H9 (cell line): ENCODE data around the gene HGF. TPM values are rescaled to one million over a fixed set of nuclear protein-coding genes. Genes with fewer than 3 reads are reported as not detected.

ENCODE experiments used
- DNase-seq: peaks from one replicate; pipeline ENCODE4 v3.0.0-alpha.2; 2017
- H2AFZ ChIP-seq: one replicate; pipeline ENCODE4 v1.6.1; 2013; ENCODE audit warnings: mild to moderate bottlenecking, low read length, control low read depth, moderate library complexity
- H2AK5ac ChIP-seq: 2 replicates; pipeline ENCODE4 v1.6.1; 2013; ENCODE audit warnings: low read length, control low read depth, mixed read lengths; ENCODE audit not compliant: insufficient read length
- H2BK120ac ChIP-seq: one replicate; pipeline ENCODE4 v1.6.1; 2013; ENCODE audit warnings: low read depth, mild to moderate bottlenecking, low read length, control low read depth, inconsistent platforms; ENCODE audit not compliant: poor library complexity, severe bottlenecking
- H2BK12ac ChIP-seq: 2 replicates; pipeline ENCODE4 v1.6.1; 2013; ENCODE audit warnings: low read length, control low read depth, mixed read lengths, low read depth; ENCODE audit not compliant: insufficient read length
- H2BK15ac ChIP-seq: 2 replicates; pipeline ENCODE4 v1.6.1; 2013; ENCODE audit warnings: low read depth, low read length, control low read depth
- H2BK20ac ChIP-seq: one replicate; pipeline ENCODE4 v1.6.1; 2013; ENCODE audit warnings: low read depth, mild to moderate bottlenecking, low read length, control low read depth, inconsistent platforms; ENCODE audit not compliant: poor library complexity, severe bottlenecking
- H2BK5ac ChIP-seq: 2 replicates; pipeline ENCODE4 v1.6.1; 2013; ENCODE audit warnings: low read length, control low read depth, mixed read lengths; ENCODE audit not compliant: insufficient read length
- H3K14ac ChIP-seq: 2 replicates; pipeline ENCODE4 v1.6.1; 2013; ENCODE audit warnings: low read length, control low read depth; ENCODE audit not compliant: insufficient read depth
- H3K18ac ChIP-seq: 2 replicates; pipeline ENCODE4 v1.6.1; 2013; ENCODE audit warnings: low read depth, mild to moderate bottlenecking, mixed read lengths, low read length, control low read depth; ENCODE audit not compliant: insufficient read length
- H3K23ac ChIP-seq: 2 replicates; pipeline ENCODE4 v1.6.1; 2013; ENCODE audit warnings: low read length, control low read depth, mixed read lengths, low read depth; ENCODE audit not compliant: insufficient read length
- H3K23me2 ChIP-seq: 2 replicates; pipeline ENCODE4 v1.6.1; 2013; ENCODE audit warnings: low read depth, mild to moderate bottlenecking, mixed read lengths, low read length, control low read depth; ENCODE audit not compliant: insufficient read length, poor library complexity, severe bottlenecking
- H3K27ac ChIP-seq: 2 replicates; pipeline ENCODE4 v1.5.1; 2013; ENCODE audit warnings: low read length, control low read depth, mixed read lengths, low read depth; ENCODE audit not compliant: insufficient read length
- H3K27me3 ChIP-seq: 2 replicates; pipeline ENCODE4 v1.6.1; 2013; ENCODE audit warnings: low read length, control low read depth, inconsistent platforms; ENCODE audit not compliant: insufficient read depth
- H3K4ac ChIP-seq: 2 replicates; pipeline ENCODE4 v1.6.1; 2013; ENCODE audit warnings: low read depth, mild to moderate bottlenecking, control low read depth, inconsistent platforms, low read length, moderate library complexity
- H3K4me1 ChIP-seq: 2 replicates; pipeline ENCODE4 v1.6.1; 2013; ENCODE audit warnings: low read length, control low read depth, inconsistent platforms; ENCODE audit not compliant: insufficient read depth
- H3K4me2 ChIP-seq: 2 replicates; pipeline ENCODE4 v1.6.1; 2013; ENCODE audit warnings: low read length, control low read depth, mixed read lengths; ENCODE audit not compliant: insufficient read length, insufficient read depth
- H3K56ac ChIP-seq: 2 replicates; pipeline ENCODE4 v1.6.1; 2013; ENCODE audit warnings: low read depth, mild to moderate bottlenecking, mixed read lengths, low read length, control low read depth; ENCODE audit not compliant: insufficient read length
- H3K79me1 ChIP-seq: 2 replicates; pipeline ENCODE4 v1.6.1; 2013; ENCODE audit warnings: low read depth, mild to moderate bottlenecking, moderate library complexity, low read length, control low read depth, inconsistent platforms; ENCODE audit not compliant: insufficient read depth, poor library complexity, severe bottlenecking
- H3K79me2 ChIP-seq: 2 replicates; pipeline ENCODE4 v1.6.1; 2013; ENCODE audit warnings: low read length, control low read depth, inconsistent platforms; ENCODE audit not compliant: insufficient read depth
- H3K9ac ChIP-seq: 2 replicates; pipeline ENCODE4 v1.6.1; 2013; ENCODE audit warnings: low read length, control low read depth, mixed read lengths; ENCODE audit not compliant: insufficient read length; ENCODE audit errors: extremely low read depth
- H3K9me3 ChIP-seq: one replicate; pipeline ENCODE4 v1.6.1; 2013; ENCODE audit warnings: low read depth, low read length, inconsistent platforms; ENCODE audit not compliant: control insufficient read depth
- H3T11ph ChIP-seq: one replicate; pipeline ENCODE4 v1.6.1; 2013; ENCODE audit warnings: mild to moderate bottlenecking, low read length, control low read depth, inconsistent platforms
- H4K20me1 ChIP-seq: one replicate; pipeline ENCODE4 v1.6.1; 2013; ENCODE audit not compliant: control insufficient read depth, insufficient read length, insufficient read depth
- H4K5ac ChIP-seq: 2 replicates; pipeline ENCODE4 v1.6.1; 2013; ENCODE audit warnings: low read depth, mild to moderate bottlenecking, mixed read lengths, low read length, control low read depth; ENCODE audit not compliant: insufficient read length
- H4K8ac ChIP-seq: replicated peaks from 2 replicates; pipeline ENCODE4 v1.6.1; 2013; ENCODE audit warnings: low read length, control low read depth, mixed read lengths, low read depth; ENCODE audit not compliant: insufficient read length
- H4K91ac ChIP-seq: 2 replicates; pipeline ENCODE4 v1.6.1; 2013; ENCODE audit warnings: low read depth, mild to moderate bottlenecking, moderate library complexity, mixed read lengths, low read length, control low read depth; ENCODE audit not compliant: insufficient read length
- H3K27ac Mint-ChIP-seq, 3 experiments: 2 replicates in 2 of 3; 3 replicates in 1 of 3; pipeline ENCODE4 v1.8.0; 2020 to 2021; ENCODE audit warnings: mixed read lengths in 3 of 3, mild to moderate bottlenecking in 1 of 3, moderate library complexity in 1 of 3
- H3K27me3 Mint-ChIP-seq: 2 replicates; pipeline ENCODE4 v1.8.0; 2021; ENCODE audit warnings: low read depth, mild to moderate bottlenecking, moderate library complexity, mixed read lengths
- H3K36me3 Mint-ChIP-seq, 3 experiments: 2 replicates in 2 of 3; 3 replicates in 1 of 3; pipeline ENCODE4 v1.8.0; 2020 to 2021; ENCODE audit warnings: low read depth in 3 of 3, mixed read lengths in 3 of 3; ENCODE audit not compliant: insufficient read depth in 1 of 3
- H3K4me1 Mint-ChIP-seq, 2 experiments: 2 replicates each; pipeline ENCODE4 v1.8.0; 2020; ENCODE audit warnings: mixed read lengths in 2 of 2
- H3K4me3 Mint-ChIP-seq, 2 experiments: 2 replicates in 1 of 2; 3 replicates in 1 of 2; pipeline ENCODE4 v1.8.0; 2020 to 2021; ENCODE audit warnings: mild to moderate bottlenecking in 2 of 2, mixed read lengths in 2 of 2, moderate library complexity in 1 of 2
- H3K9me3 Mint-ChIP-seq, 2 experiments: 2 replicates in 1 of 2; 3 replicates in 1 of 2; pipeline ENCODE4 v1.8.0; 2020; ENCODE audit warnings: mild to moderate bottlenecking in 2 of 2, mixed read lengths in 2 of 2, moderate library complexity in 1 of 2
- WGBS: extraction: QIAGEN DNeasy Blood & Tissue Kit; methylation state at CpG from one replicate; pipeline ENCODE4 v1.1.7; 2013; ENCODE audit warnings: missing lambda C conversion rate, low lambda C conversion rate, mixed read lengths; ENCODE audit not compliant: insufficient read length; ENCODE audit errors: extremely low coverage; 5-methylcytosine and 5-hydroxymethylcytosine counted together
- total RNA-seq: library from RNA; stranded (reverse); gene quantifications from 2 replicates; pipeline ENCODE4 v1.2.1, GENCODE V29; 2021
- TF ChIP-seq, protein P1 (sequence below): fragments of 200-600 bp; sonication (generic); conservative IDR thresholded peaks from 3 replicates; pipeline ENCODE4 v1.8.0; 2021; ENCODE audit warnings: antibody characterized with exemption, mild to moderate bottlenecking

The HGF gene
- total RNA-seq, 1 experiment from 2014 or later, result 0.15 TPM

DNA sequence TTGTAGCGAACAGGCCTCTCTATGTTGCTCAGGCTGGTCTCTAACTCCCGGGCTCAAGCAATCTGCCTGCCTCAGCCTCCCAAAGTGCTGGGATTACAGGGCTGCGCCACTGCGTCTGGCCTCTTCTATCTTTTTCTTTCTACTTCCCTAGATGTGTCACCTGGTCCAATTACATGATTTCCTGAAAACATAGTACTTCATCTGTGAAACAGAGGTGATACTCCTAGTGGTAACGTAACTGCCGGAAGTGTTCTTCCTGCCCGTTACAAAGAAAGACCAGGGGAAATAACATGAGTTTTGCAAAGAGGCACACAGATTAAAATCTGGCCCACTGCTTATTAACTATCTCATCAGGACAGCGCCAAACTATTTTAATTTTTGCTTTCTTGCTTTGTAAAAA lies 18.4 kb upstream of the HGF start:
- Histone ChIP-seq H3K27me3 (no peaks in the 10 kb centered on the region), H2BK12ac (no peak overlapping the region), H3K56ac (no peak overlapping the region), H4K5ac (no peak overlapping the region), H3K4ac (no peak overlapping the region), H3K4me2 (no peak overlapping the region), H3K18ac (no peak overlapping the region), H3K4me1 (no peaks in the 10 kb centered on the region), H4K91ac (no peak overlapping the region), H3K14ac (no peak overlapping the region), H4K20me1 (no peaks in the 10 kb centered on the region), H2AK5ac (no peak overlapping the region), H2BK15ac (no peak overlapping the region), H2BK120ac (no peak overlapping the region), H3K9me3 (no peaks in the 10 kb centered on the region), H3K79me1 (no peaks in the 10 kb centered on the region), H3K79me2 (no peaks in the 10 kb centered on the region), H3K27ac (no peak overlapping the region), H2BK20ac (no peak overlapping the region), H3T11ph (no peak overlapping the region), H2BK5ac (no peak overlapping the region), H3K9ac (no peak overlapping the region), H3K23ac (no peak overlapping the region), H4K8ac (no peak overlapping the region), H3K23me2 (no peaks in the 10 kb centered on the region), H2AFZ (no peak overlapping the region)
- no CpG with 5 or more reads among the region's 8 CpGs for WGBS
- no peaks in the 10 kb centered on the region for H3K27me3 Mint-ChIP-seq
- TF ChIP-seq, protein P1, sequence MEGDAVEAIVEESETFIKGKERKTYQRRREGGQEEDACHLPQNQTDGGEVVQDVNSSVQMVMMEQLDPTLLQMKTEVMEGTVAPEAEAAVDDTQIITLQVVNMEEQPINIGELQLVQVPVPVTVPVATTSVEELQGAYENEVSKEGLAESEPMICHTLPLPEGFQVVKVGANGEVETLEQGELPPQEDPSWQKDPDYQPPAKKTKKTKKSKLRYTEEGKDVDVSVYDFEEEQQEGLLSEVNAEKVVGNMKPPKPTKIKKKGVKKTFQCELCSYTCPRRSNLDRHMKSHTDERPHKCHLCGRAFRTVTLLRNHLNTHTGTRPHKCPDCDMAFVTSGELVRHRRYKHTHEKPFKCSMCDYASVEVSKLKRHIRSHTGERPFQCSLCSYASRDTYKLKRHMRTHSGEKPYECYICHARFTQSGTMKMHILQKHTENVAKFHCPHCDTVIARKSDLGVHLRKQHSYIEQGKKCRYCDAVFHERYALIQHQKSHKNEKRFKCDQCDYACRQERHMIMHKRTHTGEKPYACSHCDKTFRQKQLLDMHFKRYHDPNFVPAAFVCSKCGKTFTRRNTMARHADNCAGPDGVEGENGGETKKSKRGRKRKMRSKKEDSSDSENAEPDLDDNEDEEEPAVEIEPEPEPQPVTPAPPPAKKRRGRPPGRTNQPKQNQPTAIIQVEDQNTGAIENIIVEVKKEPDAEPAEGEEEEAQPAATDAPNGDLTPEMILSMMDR, result no peak
- no peak overlapping the region for H3K4me3 Mint-ChIP-seq
- H3K4me1 Mint-ChIP-seq, result peaks cover 12 to 14% of the 10 kb centered on the region in 2 experiments
- no peak overlapping the region for H3K27ac Mint-ChIP-seq
- DNase-seq, result no peak
- H3K9me3 Mint-ChIP-seq, result no peaks in the 10 kb centered on the region; a peak in 2 of 5 replicates
- no peaks in the 10 kb centered on the region for H3K36me3 Mint-ChIP-seq
